GM21447 (cell line): ENCODE measurements around the gene HNRNPAB.

Experiments
- ATAC-seq: cut with Tn5 transposase; IDR thresholded peaks from one replicate; pipeline ENCODE4 v1.9.1; 2021; ENCODE audit not compliant: unreplicated experiment

Gene HNRNPAB

GRCh38 chr5:178204182-178204934 is at the start of gene HNRNPAB:
Gene HNRNPAB (plus strand): TSS chr5:178204533. CDS start chr5:178204838, 305 bp downstream.
- ATAC-seq: peak; percentile 85

GRCh38 chr5:178155065-178155464 is 49.3 kb upstream of the HNRNPAB start:
- no peak for ATAC-seq

GRCh38 chr5:178160176-178160575 is 44.2 kb upstream of the HNRNPAB start:
- no peak for ATAC-seq

GRCh38 chr5:178162481-178162880 is 41.9 kb upstream of the HNRNPAB start:
- no peak for ATAC-seq

- ATAC-seq: peak; percentile 91
These were observed 40.3 kb upstream of the HNRNPAB start for GRCh38 chr5:178163772-178164735.

- no peak for ATAC-seq
These were observed 38.8 kb upstream of the HNRNPAB start for GRCh38 chr5:178165581-178165980.

DNA sequence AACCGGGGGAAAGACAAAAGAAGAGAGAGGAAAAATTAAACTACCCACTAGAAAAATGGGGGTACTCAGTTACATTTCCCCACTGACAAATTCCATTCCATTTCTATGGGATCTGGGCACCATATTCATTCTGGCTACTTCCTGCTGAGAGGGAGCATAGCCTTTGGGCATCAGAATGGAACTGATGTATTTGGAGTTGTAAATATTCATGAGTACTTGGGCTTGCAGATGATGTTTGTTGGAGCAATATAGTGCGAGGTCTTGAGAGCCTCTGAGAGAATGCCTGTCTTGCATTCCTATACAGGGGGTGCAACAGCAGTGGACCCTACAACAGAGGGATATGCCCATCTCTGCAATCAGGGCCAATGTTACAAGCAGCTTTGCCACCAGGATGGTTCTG is 33.9 kb upstream of the HNRNPAB start:
- no peak for ATAC-seq

DNA sequence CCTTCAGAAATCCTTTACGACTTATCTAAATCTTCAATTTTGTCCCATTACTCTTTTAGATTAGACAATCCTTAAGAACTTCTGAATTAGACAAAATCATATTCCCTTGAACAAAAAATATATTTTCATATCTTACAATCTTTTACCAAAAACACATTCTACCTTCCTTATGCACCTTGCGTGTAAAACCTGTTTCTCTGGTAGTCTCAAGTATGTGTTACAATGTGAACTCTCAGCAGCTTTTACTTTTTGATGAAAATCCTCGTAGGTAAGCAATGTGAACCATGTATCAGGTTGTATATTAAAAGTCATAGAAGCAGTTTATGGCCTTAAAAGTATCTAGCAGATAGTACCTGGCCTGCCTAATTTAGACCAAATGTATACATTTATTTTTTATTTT is 29.9 kb upstream of the HNRNPAB start:
- ATAC-seq: no peak

DNA sequence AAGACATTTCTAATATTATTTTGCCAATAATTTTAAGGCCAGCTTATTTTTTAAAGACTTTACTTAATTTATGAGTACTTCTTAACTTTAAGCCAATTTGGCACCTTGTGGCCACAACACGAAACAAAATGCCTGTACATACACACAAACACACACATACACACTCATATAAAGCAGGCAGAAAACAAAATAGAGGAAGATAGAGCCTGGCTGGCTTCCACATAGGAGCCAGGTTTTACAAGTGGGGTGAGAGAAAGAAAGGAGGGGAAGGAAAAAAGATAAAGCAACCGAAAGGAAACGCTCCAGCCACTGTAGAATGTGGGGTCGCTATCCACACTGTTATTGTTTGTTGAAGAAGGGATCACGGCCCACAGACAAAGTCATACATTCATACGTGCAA is 27.5 kb upstream of the HNRNPAB start:
- no peak for ATAC-seq

- no peak for ATAC-seq
These were observed 26.8 kb upstream of the HNRNPAB start for GRCh38 chr5:178177569-178177968.

DNA sequence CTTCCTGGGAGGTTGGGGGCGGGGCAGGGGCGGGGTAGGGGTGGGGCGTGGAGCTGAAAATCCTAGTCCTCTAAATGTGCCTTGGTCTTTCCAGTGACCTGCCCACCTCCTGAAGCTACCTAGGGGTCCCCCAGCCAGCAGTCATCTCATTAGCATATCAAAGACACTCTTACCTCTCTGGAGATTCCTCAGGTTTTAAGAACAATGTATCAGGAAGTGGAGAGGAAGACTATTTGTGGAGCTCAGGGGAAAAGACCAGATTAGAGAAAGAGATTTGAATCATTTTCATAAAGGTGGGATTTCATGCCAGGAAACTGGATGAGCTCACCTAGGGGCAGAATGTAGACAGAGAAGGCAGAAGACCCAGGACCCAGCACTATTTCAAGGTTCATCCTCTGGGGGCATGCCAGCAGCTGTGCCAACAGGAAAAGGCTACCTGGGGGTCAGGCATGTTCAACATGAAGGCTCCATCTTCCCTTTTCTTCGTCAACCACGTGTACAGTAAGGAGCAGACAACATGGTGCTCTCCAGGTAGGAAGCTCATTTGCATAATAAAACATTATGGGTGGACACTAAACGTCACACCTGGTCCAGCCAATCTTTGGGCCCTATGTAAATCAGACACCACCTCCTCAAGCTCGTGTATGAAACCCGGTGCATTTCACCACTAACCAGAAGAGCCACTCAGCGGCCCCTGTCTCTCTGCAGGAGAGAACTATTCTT is 24.0 kb upstream of the HNRNPAB start:
- no peak for ATAC-seq

GRCh38 chr5:178182158-178182876 is 22.0 kb upstream of the HNRNPAB start:
- ATAC-seq: no peak

- no peak for ATAC-seq
These were observed 17.9 kb upstream of the HNRNPAB start for GRCh38 chr5:178186427-178186826.

DNA sequence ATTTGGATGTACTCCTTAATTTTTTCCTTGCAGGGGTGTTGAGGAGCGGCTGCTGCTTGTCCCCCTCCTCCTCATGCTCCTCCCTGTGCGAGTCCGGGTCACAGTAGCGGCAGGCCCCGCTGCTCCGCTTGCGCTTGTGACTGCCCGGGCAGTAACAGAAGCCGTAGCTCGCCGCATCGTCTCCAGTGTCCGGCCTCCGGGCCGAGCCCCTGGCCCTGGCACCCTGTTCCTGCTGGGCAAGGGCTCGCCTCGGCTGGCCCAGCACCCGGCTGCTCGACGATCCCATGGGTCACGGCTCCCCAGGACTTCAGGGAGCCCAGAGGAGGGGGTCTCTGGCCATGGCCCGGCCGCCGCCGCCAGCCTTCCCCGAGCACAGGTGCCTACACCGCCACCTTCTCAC is 17.3 kb upstream of the HNRNPAB start, which contains the start of gene GMCL2:
GMCL2 (minus strand) TSS at position 358 of the 400 bp plus-strand sequence; CDS start at position 286, 72 bp downstream.
- no peak for ATAC-seq

- ATAC-seq: no peak
These were observed 14.9 kb upstream of the HNRNPAB start for GRCh38 chr5:178189433-178189832.

DNA sequence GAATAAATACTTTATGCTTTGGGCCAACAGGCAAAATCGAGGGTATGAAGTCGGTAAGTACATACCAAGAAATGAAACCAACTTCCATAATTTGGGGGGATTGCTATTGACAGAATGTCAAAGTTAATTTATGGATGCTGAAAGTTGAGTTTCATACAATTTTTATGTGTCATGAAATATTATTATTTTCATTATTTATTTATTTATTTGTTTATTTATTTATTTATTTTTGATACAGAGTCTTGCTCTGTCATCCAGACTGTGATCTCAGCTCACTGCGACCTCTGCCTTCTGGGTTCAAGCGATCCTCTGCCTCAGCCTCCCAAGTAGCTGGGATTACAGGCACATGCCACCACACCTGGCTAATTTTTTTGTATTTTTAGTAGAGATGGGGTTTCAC is 12.7 kb upstream of the HNRNPAB start:
- no peak for ATAC-seq

DNA sequence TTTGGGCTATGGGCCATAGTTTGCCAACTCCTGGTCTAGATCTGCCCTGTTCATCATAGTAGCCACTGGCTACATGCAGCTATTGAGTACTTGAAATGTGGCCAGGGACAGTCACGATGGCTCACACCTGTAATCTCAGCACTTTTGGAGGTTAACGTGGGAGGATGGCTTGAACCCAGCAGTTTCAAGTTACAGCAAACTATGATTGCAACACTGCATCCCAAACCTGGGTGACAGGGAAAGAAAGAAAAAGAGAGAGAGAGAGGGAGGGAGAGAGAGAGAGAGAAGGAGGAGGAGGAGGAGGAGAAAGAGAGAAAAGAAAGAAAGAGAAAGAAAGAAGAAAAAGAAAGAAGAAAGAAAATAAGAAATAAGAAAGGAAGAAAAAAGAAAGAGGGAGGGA is 12.1 kb upstream of the HNRNPAB start:
- no peak for ATAC-seq

DNA sequence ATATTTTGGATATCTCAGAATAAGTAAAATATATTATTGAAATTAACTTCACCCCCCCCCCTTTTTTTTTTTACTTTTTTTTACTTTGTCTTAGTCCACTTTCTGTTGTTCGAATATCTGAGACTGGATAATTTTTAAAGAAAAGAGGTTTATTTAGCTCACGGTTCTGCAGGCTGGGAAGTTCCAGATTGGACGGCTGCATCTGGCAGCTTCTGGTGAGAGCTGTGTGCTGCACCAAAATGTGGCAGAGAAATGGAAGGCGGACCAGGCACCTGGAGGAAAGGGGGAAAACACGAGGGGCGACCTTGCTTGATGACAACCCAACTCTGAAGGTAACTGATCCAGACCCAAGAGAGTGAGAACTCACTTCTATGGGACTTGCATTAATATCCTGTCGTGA is 11.5 kb upstream of the HNRNPAB start:
- ATAC-seq: no peak

- ATAC-seq: no peak
These were observed 11.0 kb upstream of the HNRNPAB start for GRCh38 chr5:178193251-178193809.

DNA sequence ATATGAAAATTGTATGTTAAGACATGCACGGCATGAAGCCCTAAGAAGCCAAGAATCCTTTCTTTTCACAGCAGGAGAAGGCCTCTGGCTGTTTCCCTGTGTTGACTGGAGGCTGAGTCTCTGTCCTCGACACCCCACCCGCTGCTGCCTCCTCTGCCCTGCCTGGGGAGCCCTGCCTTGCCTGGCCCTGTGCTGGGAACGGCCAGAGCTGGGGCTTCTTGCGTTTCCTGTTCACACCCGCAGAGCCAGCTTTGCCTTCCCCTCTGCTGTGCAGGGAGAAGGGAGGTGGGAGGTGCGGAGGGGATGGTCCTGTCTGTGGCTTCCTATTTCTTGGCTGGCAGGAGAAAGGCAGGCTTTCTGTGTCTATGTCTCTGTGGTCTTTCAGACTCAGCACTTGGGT is 10.3 kb upstream of the HNRNPAB start:
- no peak for ATAC-seq
